ENCODE measurements around the gene PACC1.

DNA sequence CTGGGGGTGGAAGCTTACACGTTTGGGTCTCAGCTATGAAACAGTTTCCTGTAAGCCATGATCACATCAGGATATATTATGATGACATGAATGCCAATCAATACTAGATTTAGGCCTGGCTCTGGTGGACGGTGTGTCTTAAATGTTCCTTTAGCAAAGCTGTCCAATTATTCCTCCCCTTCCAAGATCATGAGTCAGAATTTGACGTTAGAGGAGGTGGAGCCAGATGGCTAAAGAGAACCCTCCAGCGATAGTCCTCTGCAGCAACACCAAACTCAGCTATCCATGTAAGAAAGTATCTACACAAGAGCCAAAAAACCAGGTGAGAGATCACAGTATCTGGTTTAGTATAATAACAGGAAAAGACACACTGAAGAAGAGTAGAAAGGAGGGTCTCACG lies 47.8 kb downstream of the PACC1 start:
- TF ChIP-seq POLR2AphosphoS5 (IDR thresholded peaks at IDR 0.05) (no peak), POLR2A (IDR thresholded peaks at IDR 0.05) (no peak)
- TF ChIP-seq, protein P1, sequence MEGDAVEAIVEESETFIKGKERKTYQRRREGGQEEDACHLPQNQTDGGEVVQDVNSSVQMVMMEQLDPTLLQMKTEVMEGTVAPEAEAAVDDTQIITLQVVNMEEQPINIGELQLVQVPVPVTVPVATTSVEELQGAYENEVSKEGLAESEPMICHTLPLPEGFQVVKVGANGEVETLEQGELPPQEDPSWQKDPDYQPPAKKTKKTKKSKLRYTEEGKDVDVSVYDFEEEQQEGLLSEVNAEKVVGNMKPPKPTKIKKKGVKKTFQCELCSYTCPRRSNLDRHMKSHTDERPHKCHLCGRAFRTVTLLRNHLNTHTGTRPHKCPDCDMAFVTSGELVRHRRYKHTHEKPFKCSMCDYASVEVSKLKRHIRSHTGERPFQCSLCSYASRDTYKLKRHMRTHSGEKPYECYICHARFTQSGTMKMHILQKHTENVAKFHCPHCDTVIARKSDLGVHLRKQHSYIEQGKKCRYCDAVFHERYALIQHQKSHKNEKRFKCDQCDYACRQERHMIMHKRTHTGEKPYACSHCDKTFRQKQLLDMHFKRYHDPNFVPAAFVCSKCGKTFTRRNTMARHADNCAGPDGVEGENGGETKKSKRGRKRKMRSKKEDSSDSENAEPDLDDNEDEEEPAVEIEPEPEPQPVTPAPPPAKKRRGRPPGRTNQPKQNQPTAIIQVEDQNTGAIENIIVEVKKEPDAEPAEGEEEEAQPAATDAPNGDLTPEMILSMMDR (IDR thresholded peaks at IDR 0.05) = no peak
